PFSK-1 (cell line): ENCODE results near the gene EPHA8.

Experiments
- FOXP2 ChIP-seq: optimal IDR thresholded peaks from 2 replicates; pipeline ENCODE3; 2011; ENCODE audit warnings: borderline replicate concordance, control low read depth, inconsistent platforms; ENCODE audit not compliant: insufficient read depth; ENCODE audit errors: extremely low read length, extremely low read depth
- POLR2AphosphoS5 ChIP-seq: IDR thresholded peaks from 2 replicates; pipeline ENCODE4 v1.6.1; 2012; ENCODE audit warnings: low read depth, mild to moderate bottlenecking, control low read depth, low read length, moderate library complexity
- SIN3A ChIP-seq: IDR thresholded peaks from 2 replicates; pipeline ENCODE4 v1.6.1; 2012; ENCODE audit warnings: mild to moderate bottlenecking, low read length, moderate library complexity, borderline replicate concordance; ENCODE audit not compliant: insufficient read depth
- TAF1 ChIP-seq: IDR thresholded peaks from 2 replicates; pipeline ENCODE4 v1.6.1; 2012; ENCODE audit warnings: low read length, control low read depth, borderline replicate concordance; ENCODE audit not compliant: insufficient read depth
- TF ChIP-seq, protein P1 (sequence below), 2 experiments: IDR thresholded peaks; 2 replicates each; pipeline versions ENCODE4 v1.6.1 to v1.8.0; 2011 to 2012; ENCODE audit warnings: low read depth in 2 of 2, low read length in 2 of 2, control low read depth in 1 of 2, inconsistent platforms in 1 of 2, mild to moderate bottlenecking in 1 of 2, moderate library complexity in 1 of 2; ENCODE audit not compliant: insufficient read depth in 1 of 2

Gene EPHA8

DNA sequence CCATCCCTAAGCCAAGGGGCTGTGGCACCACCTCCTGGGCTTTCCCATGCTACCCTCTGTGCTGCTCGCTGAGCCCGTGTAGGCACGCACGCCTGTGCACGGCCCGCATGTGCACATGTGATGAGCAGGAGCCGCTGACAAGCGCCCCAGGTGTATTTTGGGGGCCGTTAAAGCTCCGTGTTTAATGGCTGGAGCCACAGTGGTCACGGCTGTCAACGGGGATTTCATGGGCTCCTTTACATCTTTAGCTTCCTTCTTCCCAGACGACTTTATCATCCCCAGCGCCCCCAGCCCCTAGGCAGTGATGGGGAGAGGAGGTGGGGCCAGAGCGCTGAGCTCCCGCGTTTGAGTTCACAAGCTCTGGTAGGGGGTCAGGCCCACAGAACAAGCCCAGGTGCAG lies 11.7 kb upstream of the EPHA8 start:
- TF ChIP-seq FOXP2 (no peak), POLR2AphosphoS5 (no peak), TAF1 (no peak), SIN3A (no peak)
- TF ChIP-seq, protein P1, sequence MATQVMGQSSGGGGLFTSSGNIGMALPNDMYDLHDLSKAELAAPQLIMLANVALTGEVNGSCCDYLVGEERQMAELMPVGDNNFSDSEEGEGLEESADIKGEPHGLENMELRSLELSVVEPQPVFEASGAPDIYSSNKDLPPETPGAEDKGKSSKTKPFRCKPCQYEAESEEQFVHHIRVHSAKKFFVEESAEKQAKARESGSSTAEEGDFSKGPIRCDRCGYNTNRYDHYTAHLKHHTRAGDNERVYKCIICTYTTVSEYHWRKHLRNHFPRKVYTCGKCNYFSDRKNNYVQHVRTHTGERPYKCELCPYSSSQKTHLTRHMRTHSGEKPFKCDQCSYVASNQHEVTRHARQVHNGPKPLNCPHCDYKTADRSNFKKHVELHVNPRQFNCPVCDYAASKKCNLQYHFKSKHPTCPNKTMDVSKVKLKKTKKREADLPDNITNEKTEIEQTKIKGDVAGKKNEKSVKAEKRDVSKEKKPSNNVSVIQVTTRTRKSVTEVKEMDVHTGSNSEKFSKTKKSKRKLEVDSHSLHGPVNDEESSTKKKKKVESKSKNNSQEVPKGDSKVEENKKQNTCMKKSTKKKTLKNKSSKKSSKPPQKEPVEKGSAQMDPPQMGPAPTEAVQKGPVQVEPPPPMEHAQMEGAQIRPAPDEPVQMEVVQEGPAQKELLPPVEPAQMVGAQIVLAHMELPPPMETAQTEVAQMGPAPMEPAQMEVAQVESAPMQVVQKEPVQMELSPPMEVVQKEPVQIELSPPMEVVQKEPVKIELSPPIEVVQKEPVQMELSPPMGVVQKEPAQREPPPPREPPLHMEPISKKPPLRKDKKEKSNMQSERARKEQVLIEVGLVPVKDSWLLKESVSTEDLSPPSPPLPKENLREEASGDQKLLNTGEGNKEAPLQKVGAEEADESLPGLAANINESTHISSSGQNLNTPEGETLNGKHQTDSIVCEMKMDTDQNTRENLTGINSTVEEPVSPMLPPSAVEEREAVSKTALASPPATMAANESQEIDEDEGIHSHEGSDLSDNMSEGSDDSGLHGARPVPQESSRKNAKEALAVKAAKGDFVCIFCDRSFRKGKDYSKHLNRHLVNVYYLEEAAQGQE (IDR thresholded peaks at IDR 0.05; ENCODE audit: insufficient read depth in 1 of 2, low read depth in 2 of 2, low read length in 2 of 2), result no peak

DNA sequence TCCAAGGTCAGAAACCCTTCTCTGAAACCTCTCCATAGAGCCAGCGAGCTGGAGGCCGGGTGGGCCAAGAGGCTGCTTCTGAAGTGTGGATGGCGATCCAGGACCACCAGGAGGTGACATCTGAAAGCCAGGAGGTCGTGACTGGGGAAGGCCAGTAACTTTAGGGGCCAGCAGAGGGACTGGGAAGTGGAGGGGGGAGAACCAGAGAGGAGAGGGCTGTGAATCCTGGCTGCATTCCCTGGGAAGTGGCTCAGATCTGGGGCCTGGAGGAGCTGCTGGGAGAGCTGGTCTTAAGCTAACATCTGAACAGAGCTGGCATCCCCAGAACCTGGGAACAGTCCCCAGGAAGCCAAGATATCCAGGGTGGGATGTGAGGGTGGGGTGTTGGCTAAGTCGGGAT lies 11.3 kb upstream of the EPHA8 start:
- TF ChIP-seq TAF1, result no peak
- no peak for TF ChIP-seq POLR2AphosphoS5
- no peak for TF ChIP-seq FOXP2
- TF ChIP-seq, protein P1 (IDR thresholded peaks at IDR 0.05; ENCODE audit: insufficient read depth in 1 of 2, low read depth in 2 of 2, low read length in 2 of 2), result no peak

DNA sequence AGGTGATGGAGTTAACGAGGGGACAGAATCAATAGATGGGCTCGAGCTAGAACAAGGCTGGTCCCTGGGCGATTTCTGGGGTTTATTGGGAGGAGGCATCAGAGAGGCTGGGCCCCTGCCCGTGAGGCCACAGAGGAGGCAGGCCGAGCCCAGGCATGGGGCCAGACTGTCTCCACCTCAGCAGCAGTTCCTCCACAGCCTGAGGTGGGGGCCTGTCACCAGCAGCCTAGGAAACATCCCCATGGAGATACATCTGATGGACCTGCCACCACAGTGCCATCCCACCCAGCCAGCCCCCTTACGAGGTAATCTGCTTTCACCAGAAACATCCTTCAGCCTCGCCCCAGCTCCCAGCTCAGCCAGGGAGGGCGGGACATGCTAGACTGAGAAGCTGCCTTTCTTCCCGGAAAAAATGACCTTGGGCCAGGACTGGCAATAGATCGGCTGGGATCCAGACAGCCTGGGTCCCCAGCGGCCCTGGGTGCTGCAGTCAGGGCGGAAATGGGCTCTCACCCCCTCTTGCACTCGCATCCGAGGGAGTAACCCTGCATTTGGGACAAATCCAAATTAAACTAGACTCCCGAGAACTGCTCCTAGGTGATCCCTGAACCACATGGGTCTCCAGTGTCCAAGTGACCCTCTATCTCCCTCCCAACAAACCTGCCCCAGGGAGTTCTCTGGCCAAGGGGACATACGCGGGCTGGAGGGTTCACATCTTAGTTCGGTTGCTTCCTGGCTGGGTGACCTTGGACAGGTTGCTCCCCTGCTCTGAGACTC lies 10.0 kb upstream of the EPHA8 start:
- TF ChIP-seq SIN3A (no peak), TAF1 (no peak), FOXP2 (no peak), POLR2AphosphoS5 (no peak)
- TF ChIP-seq, protein P1 (IDR thresholded peaks at IDR 0.05; ENCODE audit: insufficient read depth in 1 of 2, low read depth in 2 of 2, low read length in 2 of 2), result no peak

DNA sequence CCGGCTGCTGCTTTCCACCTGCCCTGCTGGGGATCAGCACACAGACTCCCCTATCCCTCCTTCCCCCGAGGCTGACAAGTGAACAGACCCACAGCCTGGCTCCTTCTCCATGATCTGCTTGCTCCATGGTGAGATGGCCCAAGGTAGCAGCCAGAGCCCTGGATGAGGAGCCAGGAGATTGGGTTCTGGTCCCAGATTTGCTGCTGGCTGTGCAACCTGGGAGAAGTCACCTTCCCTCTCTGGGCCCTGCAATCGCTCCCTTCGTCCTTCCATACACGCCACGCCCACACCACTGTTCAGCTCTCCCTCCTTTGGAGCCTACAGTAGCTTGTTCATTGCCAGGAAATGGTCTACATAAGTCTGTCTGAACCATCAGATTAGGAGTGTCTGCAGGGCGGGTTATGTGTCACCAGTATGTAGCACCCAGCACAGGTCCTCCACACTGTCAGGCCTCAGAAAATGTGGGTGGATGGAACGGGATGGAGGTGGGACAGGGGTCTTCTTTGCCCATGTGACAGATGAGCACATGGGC lies 9.2 kb upstream of the EPHA8 start:
- no peak for TF ChIP-seq POLR2AphosphoS5
- TF ChIP-seq, protein P1 (IDR thresholded peaks at IDR 0.05; ENCODE audit: insufficient read depth in 1 of 2, low read depth in 2 of 2, low read length in 2 of 2), result no peak
- no peak for TF ChIP-seq TAF1
- TF ChIP-seq SIN3A, result no peak
- TF ChIP-seq FOXP2, result no peak

DNA sequence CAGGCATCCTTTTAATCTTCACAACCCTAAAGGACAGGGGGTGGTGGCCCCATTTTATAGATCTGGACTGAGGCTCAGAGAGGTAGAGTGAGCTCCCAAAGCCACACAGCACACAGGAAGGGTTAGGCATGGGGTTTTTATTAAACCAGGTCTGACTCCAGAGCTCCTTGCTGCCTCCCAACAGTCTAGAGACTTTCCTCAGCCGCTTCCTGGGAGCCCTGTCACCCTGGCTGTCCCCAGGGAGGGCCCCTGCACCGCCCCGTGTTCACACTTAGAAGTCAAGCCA lies 8.0 kb upstream of the EPHA8 start:
- TF ChIP-seq FOXP2 (no peak), POLR2AphosphoS5 (no peak), TAF1 (no peak), SIN3A (no peak)
- TF ChIP-seq, protein P1 (IDR thresholded peaks at IDR 0.05; ENCODE audit: insufficient read depth in 1 of 2, low read depth in 2 of 2, low read length in 2 of 2), result no peak
